Measurements from ENCODE around the gene SELENOT. TPM values are rescaled to one million over a fixed set of nuclear protein-coding genes. Genes with fewer than 3 reads are reported as not detected.

Gene SELENOT
- total RNA-seq, 1 donor from 2014 or later, result 70.0 TPM

DNA sequence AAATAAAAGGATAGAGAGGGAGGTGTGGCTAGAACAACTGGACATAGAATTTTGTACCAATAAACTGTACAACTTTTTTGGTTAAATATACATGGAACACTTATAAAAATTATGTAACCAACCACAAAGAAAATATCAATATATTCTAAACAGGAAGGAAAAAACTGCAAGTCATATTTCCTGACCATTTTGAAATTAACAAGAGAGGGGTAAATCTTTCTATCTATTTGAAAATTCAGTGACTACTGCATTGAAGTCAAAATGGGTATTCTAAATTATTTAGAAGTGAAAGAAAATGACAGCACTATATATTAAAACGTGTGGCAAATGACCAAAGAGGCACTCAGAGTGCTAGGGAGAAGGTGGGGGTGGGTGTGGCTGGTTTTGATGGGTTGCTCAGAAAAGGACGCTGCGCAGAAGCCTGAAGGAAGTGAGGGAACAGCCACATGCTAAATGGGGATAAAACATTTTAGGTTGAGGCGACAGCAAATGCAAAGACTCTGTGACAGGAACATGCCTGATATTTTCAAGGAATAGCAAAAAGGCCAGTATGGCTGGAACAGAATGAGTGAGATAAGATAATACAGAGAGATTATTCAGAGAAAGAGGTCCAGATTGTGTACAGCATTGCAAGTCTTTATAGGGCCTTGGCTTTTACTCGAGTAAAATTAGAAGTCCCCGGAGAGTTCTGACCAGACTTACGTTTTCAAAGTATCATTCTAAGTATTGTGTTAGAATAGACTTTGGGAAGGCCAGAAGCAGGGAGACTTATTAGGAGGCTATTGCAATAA lies 59.5 kb downstream of the SELENOT start:
- no peak for DNase-seq (ENCODE audit: extremely low spot score in 2 of 2)
- Histone ChIP-seq H3K4me1 (no peaks in the 10 kb centered on the region), H3K27ac (no peak overlapping the region), H3K9me3 (no peaks in the 10 kb centered on the region), H3K36me3 (no peaks in the 10 kb centered on the region), H3K27me3 (no peaks in the 10 kb centered on the region), H3K4me3 (no peak overlapping the region)
- intact Hi-C loops (cut with DNase I), result no loop called here
- TF ChIP-seq, protein P1, sequence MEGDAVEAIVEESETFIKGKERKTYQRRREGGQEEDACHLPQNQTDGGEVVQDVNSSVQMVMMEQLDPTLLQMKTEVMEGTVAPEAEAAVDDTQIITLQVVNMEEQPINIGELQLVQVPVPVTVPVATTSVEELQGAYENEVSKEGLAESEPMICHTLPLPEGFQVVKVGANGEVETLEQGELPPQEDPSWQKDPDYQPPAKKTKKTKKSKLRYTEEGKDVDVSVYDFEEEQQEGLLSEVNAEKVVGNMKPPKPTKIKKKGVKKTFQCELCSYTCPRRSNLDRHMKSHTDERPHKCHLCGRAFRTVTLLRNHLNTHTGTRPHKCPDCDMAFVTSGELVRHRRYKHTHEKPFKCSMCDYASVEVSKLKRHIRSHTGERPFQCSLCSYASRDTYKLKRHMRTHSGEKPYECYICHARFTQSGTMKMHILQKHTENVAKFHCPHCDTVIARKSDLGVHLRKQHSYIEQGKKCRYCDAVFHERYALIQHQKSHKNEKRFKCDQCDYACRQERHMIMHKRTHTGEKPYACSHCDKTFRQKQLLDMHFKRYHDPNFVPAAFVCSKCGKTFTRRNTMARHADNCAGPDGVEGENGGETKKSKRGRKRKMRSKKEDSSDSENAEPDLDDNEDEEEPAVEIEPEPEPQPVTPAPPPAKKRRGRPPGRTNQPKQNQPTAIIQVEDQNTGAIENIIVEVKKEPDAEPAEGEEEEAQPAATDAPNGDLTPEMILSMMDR (IDR thresholded peaks at IDR 0.05), result no peak
- TF ChIP-seq POLR2AphosphoS5 (IDR thresholded peaks at IDR 0.05; ENCODE audit: insufficient read depth in 1 of 2, low read depth in 1 of 2) (no peak), POLR2A (IDR thresholded peaks at IDR 0.05) (no peak)

GRCh38 chr3:150663461-150663860 lies 60.3 kb downstream of the SELENOT start:
- no peak overlapping the region for H3K4me3 ChIP-seq
- H3K27ac ChIP-seq, result no peak overlapping the region
- no peak for DNase-seq (ENCODE audit: extremely low spot score in 2 of 2)
- TF ChIP-seq, protein P1 (IDR thresholded peaks at IDR 0.05), result no peak
- no peak for TF ChIP-seq POLR2A (IDR thresholded peaks at IDR 0.05)
- no peak for TF ChIP-seq POLR2AphosphoS5 (IDR thresholded peaks at IDR 0.05; ENCODE audit: insufficient read depth in 1 of 2, low read depth in 1 of 2)
- H3K36me3 ChIP-seq, result no peaks in the 10 kb centered on the region
- no peaks in the 10 kb centered on the region for H3K27me3 ChIP-seq
- no peaks in the 10 kb centered on the region for H3K4me1 ChIP-seq
- no peaks in the 10 kb centered on the region for H3K9me3 ChIP-seq
- intact Hi-C loops (cut with DNase I), result no loop called here

DNA sequence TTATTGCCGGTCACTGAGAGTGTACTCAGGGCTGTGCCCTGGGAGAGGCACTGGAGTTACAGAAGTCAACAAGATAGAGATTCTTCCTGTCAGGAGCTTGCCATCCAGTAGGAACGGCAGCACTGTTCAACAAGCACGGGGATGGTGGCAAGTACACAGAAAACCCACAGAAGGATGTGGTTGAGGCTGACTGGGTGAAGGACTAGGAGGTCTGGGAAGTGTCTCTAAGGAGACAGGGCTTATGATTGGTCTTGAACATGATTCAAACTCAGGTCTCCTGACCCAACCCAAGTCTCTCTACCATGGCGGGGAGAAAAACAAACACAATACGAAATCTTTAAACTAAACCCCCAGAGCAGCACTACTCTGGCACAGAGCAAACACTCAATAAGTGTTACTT lies 63.0 kb downstream of the SELENOT start:
- no peaks in the 10 kb centered on the region for H3K4me1 ChIP-seq
- H3K27ac ChIP-seq, result no peak overlapping the region
- no peak for DNase-seq (ENCODE audit: extremely low spot score in 2 of 2)
- H3K36me3 ChIP-seq, result no peaks in the 10 kb centered on the region
- intact Hi-C loops (cut with DNase I), result no loop called here
- TF ChIP-seq POLR2A (IDR thresholded peaks at IDR 0.05), result no peak
- TF ChIP-seq, protein P1 (IDR thresholded peaks at IDR 0.05), result no peak
- TF ChIP-seq POLR2AphosphoS5 (IDR thresholded peaks at IDR 0.05; ENCODE audit: insufficient read depth in 1 of 2, low read depth in 1 of 2), result no peak
- no peak overlapping the region for H3K4me3 ChIP-seq
- no peaks in the 10 kb centered on the region for H3K9me3 ChIP-seq
- no peaks in the 10 kb centered on the region for H3K27me3 ChIP-seq

- Histone ChIP-seq H3K27me3 (no peaks in the 10 kb centered on the region), H3K9me3 (no peaks in the 10 kb centered on the region)
- intact Hi-C loops (cut with DNase I), result no loop called here
Measured at GRCh38 chr3:150673966-150674365, 70.8 kb downstream of the SELENOT start.

GRCh38 chr3:150675587-150675986 lies 72.5 kb downstream of the SELENOT start:
- no peak overlapping the region for H3K4me3 ChIP-seq
- no peaks in the 10 kb centered on the region for H3K36me3 ChIP-seq
- TF ChIP-seq POLR2AphosphoS5 (IDR thresholded peaks at IDR 0.05; ENCODE audit: insufficient read depth in 1 of 2, low read depth in 1 of 2) (no peak), POLR2A (IDR thresholded peaks at IDR 0.05) (no peak)
- TF ChIP-seq, protein P1 (IDR thresholded peaks at IDR 0.05), result no peak
- H3K27me3 ChIP-seq, result no peaks in the 10 kb centered on the region
- no peaks in the 10 kb centered on the region for H3K9me3 ChIP-seq
- intact Hi-C loops (cut with DNase I), result no loop called here
- no peaks in the 10 kb centered on the region for H3K4me1 ChIP-seq
- H3K27ac ChIP-seq, result no peak overlapping the region
- DNase-seq (ENCODE audit: extremely low spot score in 2 of 2), result no peak

More at GRCh38 chr3:150673966-150674365, 70.8 kb downstream of the SELENOT start:
- H3K27ac ChIP-seq, result no peak overlapping the region
- TF ChIP-seq POLR2A (IDR thresholded peaks at IDR 0.05) (no peak), POLR2AphosphoS5 (IDR thresholded peaks at IDR 0.05; ENCODE audit: insufficient read depth in 1 of 2, low read depth in 1 of 2) (no peak)
- TF ChIP-seq, protein P1 (IDR thresholded peaks at IDR 0.05), result no peak
- no peaks in the 10 kb centered on the region for H3K36me3 ChIP-seq
- no peaks in the 10 kb centered on the region for H3K4me1 ChIP-seq
- H3K4me3 ChIP-seq, result no peak overlapping the region
- DNase-seq (ENCODE audit: extremely low spot score in 2 of 2), result no peak
